ENCODE results near the gene LRRC43.

DNA sequence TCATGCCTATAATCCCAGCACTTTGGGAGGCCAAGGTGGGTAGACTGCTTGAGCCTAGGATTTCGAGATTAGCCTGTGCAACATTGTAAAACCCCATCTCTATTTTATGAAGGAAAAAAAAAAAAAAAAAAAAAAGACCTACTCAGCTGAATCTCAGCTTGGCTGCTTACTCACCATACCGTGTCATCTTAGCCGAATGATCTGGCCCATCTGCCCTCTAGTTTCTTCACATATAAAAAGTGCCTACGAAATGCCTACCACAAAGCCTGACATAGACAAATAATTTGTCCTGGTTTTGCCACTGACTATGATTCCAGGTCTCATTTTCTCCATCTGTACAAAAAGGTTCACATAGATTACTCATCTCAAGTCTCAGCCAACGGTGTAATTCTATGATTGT lies 32.8 kb downstream of the LRRC43 start:
- TF ChIP-seq POLR2AphosphoS5 (IDR thresholded peaks at IDR 0.05): no peak
- no peak for TF ChIP-seq POLR2A (IDR thresholded peaks at IDR 0.05)
- TF ChIP-seq, protein P1, sequence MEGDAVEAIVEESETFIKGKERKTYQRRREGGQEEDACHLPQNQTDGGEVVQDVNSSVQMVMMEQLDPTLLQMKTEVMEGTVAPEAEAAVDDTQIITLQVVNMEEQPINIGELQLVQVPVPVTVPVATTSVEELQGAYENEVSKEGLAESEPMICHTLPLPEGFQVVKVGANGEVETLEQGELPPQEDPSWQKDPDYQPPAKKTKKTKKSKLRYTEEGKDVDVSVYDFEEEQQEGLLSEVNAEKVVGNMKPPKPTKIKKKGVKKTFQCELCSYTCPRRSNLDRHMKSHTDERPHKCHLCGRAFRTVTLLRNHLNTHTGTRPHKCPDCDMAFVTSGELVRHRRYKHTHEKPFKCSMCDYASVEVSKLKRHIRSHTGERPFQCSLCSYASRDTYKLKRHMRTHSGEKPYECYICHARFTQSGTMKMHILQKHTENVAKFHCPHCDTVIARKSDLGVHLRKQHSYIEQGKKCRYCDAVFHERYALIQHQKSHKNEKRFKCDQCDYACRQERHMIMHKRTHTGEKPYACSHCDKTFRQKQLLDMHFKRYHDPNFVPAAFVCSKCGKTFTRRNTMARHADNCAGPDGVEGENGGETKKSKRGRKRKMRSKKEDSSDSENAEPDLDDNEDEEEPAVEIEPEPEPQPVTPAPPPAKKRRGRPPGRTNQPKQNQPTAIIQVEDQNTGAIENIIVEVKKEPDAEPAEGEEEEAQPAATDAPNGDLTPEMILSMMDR (IDR thresholded peaks at IDR 0.05): no peak
